Kidney (tissue), 14 donors: ENCODE data around the gene FAM168B. TPM values are rescaled to one million over a fixed set of nuclear protein-coding genes. Genes with fewer than 3 reads are reported as not detected.
"Not testable (repeated sequence)": the region's sequence is repeated elsewhere in the genome, so short reads cannot be mapped to it uniquely, and the experiment has no call there.

Experiments used
- DNase-seq, 5 donors: peaks; one replicate each; pipeline ENCODE4 v3.0.0-alpha.2; 2013 to 2020
- FAIRE-seq: peaks from 2 replicates; lab custom pipeline; 2012; peaks lifted over from hg19 to GRCh38; lab: Jason Lieb, UNC
- H3K27ac ChIP-seq, 2 donors: one replicate each; pipeline ENCODE4 v1.7.0; 2013; ENCODE audit warnings: low read depth in 2 of 2, low read length in 2 of 2, inconsistent platforms in 1 of 2
- H3K27me3 ChIP-seq: one replicate; pipeline ENCODE4 v1.7.1; 2013; ENCODE audit warnings: low read length, inconsistent platforms; ENCODE audit not compliant: control insufficient read depth, insufficient read depth
- H3K36me3 ChIP-seq, 3 donors: one replicate each; pipeline versions ENCODE4 v1.7.0 to v1.7.1; 2013; ENCODE audit warnings: low read length in 3 of 3, control low read depth in 1 of 3, inconsistent platforms in 1 of 3; ENCODE audit not compliant: insufficient read depth in 3 of 3, control insufficient read depth in 2 of 3
- H3K4me1 ChIP-seq, 3 donors: one replicate each; pipeline versions ENCODE4 v1.7.0 to v1.7.1; 2013; ENCODE audit warnings: low read length in 3 of 3, inconsistent platforms in 1 of 3, low read depth in 1 of 3; ENCODE audit not compliant: control insufficient read depth in 2 of 3, insufficient read depth in 2 of 3
- H3K4me3 ChIP-seq, 3 donors: one replicate each; pipeline versions ENCODE4 v1.7.0 to v1.8.1; 2013; ENCODE audit warnings: low read length in 3 of 3, control low read depth in 1 of 3, inconsistent platforms in 1 of 3
- H3K9ac ChIP-seq, 3 donors: one replicate each; pipeline versions ENCODE4 v1.7.0 to v1.7.1; 2013; ENCODE audit warnings: low read length in 3 of 3, control low read depth in 1 of 3, inconsistent platforms in 1 of 3
- H3K9me3 ChIP-seq, 3 donors: one replicate each; pipeline versions ENCODE4 v1.7.0 to v1.7.1; 2013; ENCODE audit warnings: low read length in 3 of 3, control low read depth in 1 of 3, inconsistent platforms in 1 of 3; ENCODE audit not compliant: control insufficient read depth in 2 of 3, insufficient read depth in 1 of 3
- CTCF ChIP-seq: IDR thresholded peaks from 3 replicates; pipeline ENCODE4 v1.5.1; 2012; ENCODE audit warnings: mild to moderate bottlenecking, moderate library complexity, borderline replicate concordance; ENCODE audit not compliant: insufficient read depth; ENCODE audit errors: extremely low read depth
- intact Hi-C: fragments of 100-400 bp; cut with DNase I; formaldehyde crosslinking; loops from one replicate; pipeline ENCODE4 v1.11.1; 2022
- polyA plus RNA-seq: library from polyadenylated mRNA; stranded (reverse); fragments of 350-450 nt; fragmentation: Illumina TruSeq; extraction: RNeasy Lipid Tissue Mini Kit (QIAGEN cat#74804); gene quantifications from one replicate; pipeline ENCODE4 v1.2.3, GENCODE V29; 2014; ENCODE audit warnings: low read depth, low replicate concordance; ENCODE audit not compliant: insufficient read depth
- total RNA-seq: library from RNA; stranded (reverse); fragmentation: NEBNext Ultra II Directional; extraction: Animal tissue kit (Norgen Biotek cat#: 25700); gene quantifications from one replicate; pipeline ENCODE4 v1.2.1, GENCODE V29; 2021
- donor health status: control.
- donor health status: control.
- donor health status: control.
- donor health status: control.
- donor health status: control.
- donor health status: DM: yes; HTN: yes; CAD: no.
- donor health status: Normal renal cell carcinoma (clear cell type).

Gene FAM168B
- total and polyA plus RNA-seq, 2 donors from 2014 or later = 34.1 to 89.9 TPM

- intact Hi-C loops = no loop called here
- H3K27ac ChIP-seq = no peak overlapping the region
- H3K9ac ChIP-seq = no peak overlapping the region
- FAIRE-seq (no peak), DNase-seq (no peak)
- H3K4me3 ChIP-seq = no peak overlapping the region
- H3K27me3 ChIP-seq = no peaks in the 10 kb centered on the region
- no peaks in the 10 kb centered on the region for H3K9me3 ChIP-seq
- peaks cover 0 to 4% (median 2%) of the 10 kb centered on the region in 3 donors for H3K4me1 ChIP-seq
- TF ChIP-seq CTCF = no peak
- peaks cover 0 to 35% (median 24%) of the 10 kb centered on the region in 3 donors for H3K36me3 ChIP-seq
Observed at GRCh38 chr2:131077182-131077846, 15.9 kb downstream of the FAM168B start.

GRCh38 chr2:131076707-131077106 is 16.6 kb downstream of the FAM168B start:
- Histone ChIP-seq H3K27me3 (no peaks in the 10 kb centered on the region), H3K9ac (no peak overlapping the region), H3K27ac (no peak overlapping the region), H3K4me1 (peaks cover 0 to 4% (median 2%) of the 10 kb centered on the region in 3 donors), H3K9me3 (no peaks in the 10 kb centered on the region), H3K36me3 (peaks cover 2 to 29% (median 20%) of the 10 kb centered on the region in 3 donors), H3K4me3 (no peak overlapping the region)
- FAIRE-seq (no peak), DNase-seq (no peak)
- TF ChIP-seq CTCF = no peak
- intact Hi-C loops = no loop called here

- DNase-seq, H3K9ac ChIP-seq, H3K4me3 ChIP-seq, H3K27ac ChIP-seq, FAIRE-seq, H3K4me1 ChIP-seq, intact Hi-C loops, H3K27me3 ChIP-seq, H3K9me3 ChIP-seq: not testable (repeated sequence)
- peaks cover 7 to 22% (median 16%) of the 10 kb centered on the region in 3 donors for H3K36me3 ChIP-seq
Observed at GRCh38 chr2:131075578-131075977, 17.7 kb downstream of the FAM168B start.

- intact Hi-C loops, H3K27me3 ChIP-seq, H3K27ac ChIP-seq, H3K4me3 ChIP-seq, H3K9ac ChIP-seq, DNase-seq, H3K9me3 ChIP-seq, FAIRE-seq: not testable (repeated sequence)
- H3K4me1 ChIP-seq = peaks cover 0 to 20% (median 10%) of the 10 kb centered on the region in 3 donors
- H3K36me3 ChIP-seq = peaks cover 8 to 16% (median 12%) of the 10 kb centered on the region in 3 donors
Observed at GRCh38 chr2:131068172-131068571, 25.1 kb downstream of the FAM168B start.
